Pancreas (tissue), 10 donors: ENCODE measurements around the gene CHIA. TPM values are rescaled to one million over a fixed set of nuclear protein-coding genes. Genes with fewer than 3 reads are reported as not detected.

Experiments used
- ATAC-seq, 4 donors: fragments of 200-7000 bp; cut with Tn5 transposase; one replicate each; pipeline versions ENCODE4 v1.8.0 to v1.9.1; 2020; ENCODE audit warnings: mild to moderate bottlenecking in 4 of 4, moderate library complexity in 4 of 4
- DNase-seq, 6 donors: peaks; one replicate each; pipeline ENCODE4 v3.0.0-alpha.2; 2020
- FAIRE-seq: peaks from 2 replicates; lab custom pipeline; 2012; peaks lifted over from hg19 to GRCh38; lab: Jason Lieb, UNC
- H3K27ac ChIP-seq, 4 donors: fragments of 200-600 bp; sonication (generic); 1 replicate in 3 of 4; 2 replicates in 1 of 4; pipeline versions ENCODE4 v1.5.0 to v1.8.0; 2020
- H3K27me3 ChIP-seq, 4 donors: fragments of 200-600 bp; one replicate each; pipeline ENCODE4 v1.8.0; 2021
- H3K36me3 ChIP-seq, 3 donors: fragments of 200-600 bp; sonication (generic) in 1 of 3; one replicate each; pipeline versions ENCODE4 v1.5.0 to v1.8.0; 2020 to 2021
- H3K4me1 ChIP-seq, 3 donors: fragments of 200-600 bp; one replicate each; pipeline ENCODE4 v1.8.0; 2021
- H3K4me3 ChIP-seq, 4 donors: fragments of 200-600 bp; sonication (generic) in 2 of 4; one replicate each; pipeline versions ENCODE4 v1.5.0 to v1.8.0; 2020 to 2021
- H3K9me3 ChIP-seq, 4 donors: fragments of 200-600 bp; one replicate each; pipeline ENCODE4 v1.8.0; 2021
- WGBS, 2 donors: extraction: QIAGEN DNeasy Blood & Tissue Kit; methylation state at CpG; one replicate each; pipeline ENCODE4 v1.1.7; 2013; 5-methylcytosine and 5-hydroxymethylcytosine counted together
- intact Hi-C, 3 donors: fragments of 100-400 bp; cut with DNase I; formaldehyde crosslinking; loops; one replicate each; pipeline versions ENCODE4 v1.11.1 to v1.14.2; 2022
- polyA plus RNA-seq, 2 donors: library from polyadenylated mRNA; stranded (reverse); fragments of 200-250 nt; gene quantifications; one replicate each; pipeline ENCODE4 v1.2.3, GENCODE V29; 2013
- total RNA-seq, 6 donors: library from RNA; stranded (reverse); fragmentation: NEBNext Ultra II Directional in 4 of 6; extraction: Animal tissue kit (Norgen Biotek cat#: 25700) in 4 of 6; gene quantifications; one replicate each; pipeline versions ENCODE4 v1.2.1 to v1.2.4, GENCODE V29; 2021 to 2023
- TF ChIP-seq, protein P1 (sequence below), 4 donors: fragments of 200-600 bp; sonication (generic) in 3 of 4; IDR thresholded peaks; one replicate each; pipeline versions ENCODE4 v1.5.0 to v1.8.0; 2021; ENCODE audit warnings: antibody characterized with exemption in 4 of 4
- donor health status: healthy with polysubstance abuse.
- donor health status: DM: no; HTN: no; CAD: no; lungs with moderate emphysema.
- donor health status: DM: no; HTN: no; CAD: no.
- donor health status: control.
- donor health status: control.
- donor health status: Bipolar disorder and iron deficiency.
- donor health status: DM: yes; HTN: yes; CAD: no.
- donor health status: DM: no; HTN: no; CAD: no.
- donor health status: DM: no; HTN: no; CAD: no.
- donor health status: DM: yes; HTN: yes; CAD: no.

CHIA gene
- total and polyA plus RNA-seq, 8 donors: 0.05 TPM; not detected in 7

GRCh38 chr1:111289371-111289770 lies 1.3 kb upstream of the CHIA start:
- WGBS, 2 donors: 56 to 65% methylated on average over 5 of the region's 5 CpGs
- FAIRE-seq (no peak), DNase-seq (no peak), ATAC-seq (no peak)
- TF ChIP-seq, protein P1, sequence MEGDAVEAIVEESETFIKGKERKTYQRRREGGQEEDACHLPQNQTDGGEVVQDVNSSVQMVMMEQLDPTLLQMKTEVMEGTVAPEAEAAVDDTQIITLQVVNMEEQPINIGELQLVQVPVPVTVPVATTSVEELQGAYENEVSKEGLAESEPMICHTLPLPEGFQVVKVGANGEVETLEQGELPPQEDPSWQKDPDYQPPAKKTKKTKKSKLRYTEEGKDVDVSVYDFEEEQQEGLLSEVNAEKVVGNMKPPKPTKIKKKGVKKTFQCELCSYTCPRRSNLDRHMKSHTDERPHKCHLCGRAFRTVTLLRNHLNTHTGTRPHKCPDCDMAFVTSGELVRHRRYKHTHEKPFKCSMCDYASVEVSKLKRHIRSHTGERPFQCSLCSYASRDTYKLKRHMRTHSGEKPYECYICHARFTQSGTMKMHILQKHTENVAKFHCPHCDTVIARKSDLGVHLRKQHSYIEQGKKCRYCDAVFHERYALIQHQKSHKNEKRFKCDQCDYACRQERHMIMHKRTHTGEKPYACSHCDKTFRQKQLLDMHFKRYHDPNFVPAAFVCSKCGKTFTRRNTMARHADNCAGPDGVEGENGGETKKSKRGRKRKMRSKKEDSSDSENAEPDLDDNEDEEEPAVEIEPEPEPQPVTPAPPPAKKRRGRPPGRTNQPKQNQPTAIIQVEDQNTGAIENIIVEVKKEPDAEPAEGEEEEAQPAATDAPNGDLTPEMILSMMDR (IDR thresholded peaks at IDR 0.05): no peak
- H3K9me3 ChIP-seq: no peaks in the 10 kb centered on the region
- H3K36me3 ChIP-seq: no peaks in the 10 kb centered on the region
- H3K4me3 ChIP-seq: no peak overlapping the region
- no peaks in the 10 kb centered on the region for H3K27me3 ChIP-seq
- intact Hi-C loops: no loop called here
- no peaks in the 10 kb centered on the region for H3K4me1 ChIP-seq
- no peak overlapping the region for H3K27ac ChIP-seq

- TF ChIP-seq, protein P1 (IDR thresholded peaks at IDR 0.05): no peak
- Histone ChIP-seq H3K4me3 (no peak overlapping the region), H3K27ac (no peak overlapping the region), H3K27me3 (no peaks in the 10 kb centered on the region), H3K4me1 (no peaks in the 10 kb centered on the region), H3K9me3 (no peaks in the 10 kb centered on the region), H3K36me3 (no peaks in the 10 kb centered on the region)
- 48 to 72% methylated on average over 3 of the region's 3 CpGs for WGBS, 2 donors
- intact Hi-C loops: no loop called here
- DNase-seq (no peak), FAIRE-seq (no peak), ATAC-seq (no peak)
Observed at GRCh38 chr1:111290104-111290503, 547 bp upstream of the CHIA start.

GRCh38 chr1:111294390-111294789 lies 3.7 kb downstream of the CHIA start:
- intact Hi-C loops: no loop called here
- Histone ChIP-seq H3K9me3 (no peaks in the 10 kb centered on the region), H3K27ac (no peak overlapping the region), H3K27me3 (no peaks in the 10 kb centered on the region), H3K4me1 (no peaks in the 10 kb centered on the region), H3K4me3 (no peak overlapping the region), H3K36me3 (no peaks in the 10 kb centered on the region)
- TF ChIP-seq, protein P1 (IDR thresholded peaks at IDR 0.05): no peak
- FAIRE-seq (no peak), DNase-seq (no peak), ATAC-seq (no peak)

- TF ChIP-seq, protein P1 (IDR thresholded peaks at IDR 0.05): no peak
- intact Hi-C loops: no loop called here
- Histone ChIP-seq H3K4me1 (no peaks in the 10 kb centered on the region), H3K36me3 (no peaks in the 10 kb centered on the region), H3K4me3 (no peak overlapping the region), H3K9me3 (no peaks in the 10 kb centered on the region), H3K27ac (no peak overlapping the region), H3K27me3 (no peaks in the 10 kb centered on the region)
- WGBS, 2 donors: 73 to 92% methylated on average over 3 of the region's 3 CpGs
- ATAC-seq (no peak), FAIRE-seq (no peak), DNase-seq (no peak)
Observed at GRCh38 chr1:111302374-111302773, 11.7 kb downstream of the CHIA start.

- TF ChIP-seq, protein P1 (IDR thresholded peaks at IDR 0.05): no peak
- Histone ChIP-seq H3K36me3 (no peaks in the 10 kb centered on the region), H3K9me3 (no peaks in the 10 kb centered on the region), H3K4me1 (no peaks in the 10 kb centered on the region), H3K27me3 (no peaks in the 10 kb centered on the region), H3K4me3 (no peak overlapping the region), H3K27ac (no peak overlapping the region)
- intact Hi-C loops: no loop called here
- ATAC-seq (no peak), FAIRE-seq (no peak), DNase-seq (no peak)
- WGBS, 2 donors: 46 to 47% methylated on average over 2 of the region's 2 CpGs
Observed at GRCh38 chr1:111309690-111310089, 19.0 kb downstream of the CHIA start.
